HEK293 (cell line): ENCODE results near the gene MCFD2.

Experiments used
- CTCF ChIA-PET: fragments of 350-600 bp; formaldehyde crosslinking; extraction: SDS; loops from one replicate; lab custom pipeline; 2021; ENCODE audit warnings: antibody characterized with exemption; lab: Yijun Ruan, JAX
- POLR2A ChIA-PET: fragments of 300-600 bp; formaldehyde crosslinking; extraction: SDS; loops from one replicate; lab custom pipeline; 2020; ENCODE audit warnings: antibody characterized with exemption, inconsistent platforms; lab: Yijun Ruan, JAX
- H3K27ac ChIP-seq: fragments of 200-500 bp; sonication (Bioruptor generic); 2 replicates; pipeline ENCODE4 v1.5.1; 2014; ENCODE audit warnings: low read depth, low read length, control low read depth, inconsistent platforms; ENCODE audit errors: extremely low read depth
- H3K36me3 ChIP-seq, 2 experiments: fragments of 200-500 bp in 1 of 2; sonication (Bioruptor generic) in 1 of 2; 1 replicate in 1 of 2; 2 replicates in 1 of 2; pipeline ENCODE4 v1.5.1; 2014 to 2017; ENCODE audit warnings: inconsistent platforms in 2 of 2, low read length in 2 of 2; ENCODE audit not compliant: control insufficient read depth in 2 of 2, insufficient read depth in 1 of 2
- H3K4me1 ChIP-seq: fragments of 200-500 bp; sonication (Bioruptor generic); 2 replicates; pipeline ENCODE4 v1.5.1; 2014; ENCODE audit warnings: mild to moderate bottlenecking, low read length, inconsistent platforms; ENCODE audit not compliant: control insufficient read depth, insufficient read depth
- H3K4me3 ChIP-seq: 2 replicates; pipeline ENCODE4 v1.5.1; 2011; ENCODE audit warnings: low read depth, mild to moderate bottlenecking, control low read depth, low read length, moderate library complexity
- H3K9me3 ChIP-seq: fragments of 200-500 bp; sonication (Bioruptor generic); 2 replicates; pipeline ENCODE4 v1.5.1; 2014; ENCODE audit warnings: low read depth, low read length, inconsistent platforms; ENCODE audit not compliant: control insufficient read depth, insufficient read depth
- CTCF ChIP-seq: fragments of 450-650 bp; formaldehyde crosslinking; IDR thresholded peaks from 2 replicates; pipeline ENCODE4 v1.5.1; 2016; ENCODE audit warnings: missing biosample characterization, missing genetic modification characterization
- FEZF1 ChIP-seq: fragments of 450-650 bp; formaldehyde crosslinking; IDR thresholded peaks from 2 replicates; pipeline ENCODE4 v1.5.1; 2016; ENCODE audit warnings: missing biosample characterization, missing genetic modification characterization
- INSM2 ChIP-seq: fragments of 450-650 bp; formaldehyde crosslinking; IDR thresholded peaks from 2 replicates; pipeline ENCODE4 v1.5.1; 2016; ENCODE audit warnings: missing biosample characterization, missing genetic modification characterization
- KLF17 ChIP-seq: fragments of 450-650 bp; formaldehyde crosslinking; IDR thresholded peaks from 2 replicates; pipeline ENCODE4 v1.5.1; 2016; ENCODE audit warnings: missing biosample characterization, missing genetic modification characterization
- MZF1 ChIP-seq: fragments of 450-650 bp; formaldehyde crosslinking; IDR thresholded peaks from 2 replicates; pipeline ENCODE4 v1.5.1; 2017; ENCODE audit warnings: missing biosample characterization, missing genetic modification characterization, borderline replicate concordance
- PATZ1 ChIP-seq: fragments of 450-650 bp; formaldehyde crosslinking; IDR thresholded peaks from 2 replicates; pipeline ENCODE4 v1.5.1; 2016; ENCODE audit warnings: missing biosample characterization, missing genetic modification characterization
- ZBTB10 ChIP-seq: fragments of 450-650 bp; formaldehyde crosslinking; IDR thresholded peaks from 2 replicates; pipeline ENCODE4 v1.5.1; 2016; ENCODE audit warnings: missing biosample characterization, missing genetic modification characterization
- ZBTB7A ChIP-seq: fragments of 450-650 bp; formaldehyde crosslinking; IDR thresholded peaks from 2 replicates; pipeline ENCODE4 v1.5.1; 2016; ENCODE audit warnings: low read depth, missing biosample characterization, missing genetic modification characterization
- ZNF148 ChIP-seq: fragments of 450-650 bp; formaldehyde crosslinking; IDR thresholded peaks from 2 replicates; pipeline ENCODE4 v1.5.0; 2017; ENCODE audit warnings: missing biosample characterization, missing genetic modification characterization, borderline replicate concordance
- ZNF175 ChIP-seq: fragments of 450-650 bp; formaldehyde crosslinking; IDR thresholded peaks from 2 replicates; pipeline ENCODE4 v1.5.1; 2016; ENCODE audit warnings: missing biosample characterization, missing genetic modification characterization
- ZNF202 ChIP-seq: fragments of 450-650 bp; formaldehyde crosslinking; IDR thresholded peaks from 2 replicates; pipeline ENCODE4 v1.5.1; 2016; ENCODE audit warnings: missing biosample characterization, missing genetic modification characterization, borderline replicate concordance
- ZNF211 ChIP-seq: fragments of 450-650 bp; formaldehyde crosslinking; IDR thresholded peaks from 2 replicates; pipeline ENCODE4 v1.5.1; 2016; ENCODE audit warnings: low read depth, missing biosample characterization, missing genetic modification characterization
- ZNF223 ChIP-seq: fragments of 450-650 bp; formaldehyde crosslinking; IDR thresholded peaks from 2 replicates; pipeline ENCODE4 v1.5.1; 2016; ENCODE audit warnings: missing biosample characterization, missing genetic modification characterization
- ZNF24 ChIP-seq: fragments of 450-650 bp; formaldehyde crosslinking; IDR thresholded peaks from 2 replicates; pipeline ENCODE4 v1.5.1; 2016; ENCODE audit warnings: missing biosample characterization, missing genetic modification characterization
- ZNF341 ChIP-seq: fragments of 450-650 bp; formaldehyde crosslinking; IDR thresholded peaks from 2 replicates; pipeline ENCODE4; 2016; ENCODE audit warnings: low read depth, missing biosample characterization, missing genetic modification characterization
- ZNF404 ChIP-seq: fragments of 450-650 bp; formaldehyde crosslinking; IDR thresholded peaks from 2 replicates; pipeline ENCODE4 v1.5.1; 2017; ENCODE audit warnings: missing biosample characterization, missing genetic modification characterization
- ZNF416 ChIP-seq: fragments of 450-650 bp; formaldehyde crosslinking; IDR thresholded peaks from 2 replicates; pipeline ENCODE4 v1.5.1; 2016; ENCODE audit warnings: missing biosample characterization, missing genetic modification characterization
- ZNF473 ChIP-seq: fragments of 450-650 bp; formaldehyde crosslinking; IDR thresholded peaks from 2 replicates; pipeline ENCODE4 v1.5.1; 2017; ENCODE audit warnings: missing biosample characterization, missing genetic modification characterization
- ZNF510 ChIP-seq: fragments of 450-650 bp; formaldehyde crosslinking; IDR thresholded peaks from 2 replicates; pipeline ENCODE4 v1.5.1; 2018; ENCODE audit warnings: mild to moderate bottlenecking, missing genetic modification characterization, missing biosample characterization; ENCODE audit not compliant: insufficient replicate concordance
- ZNF621 ChIP-seq: fragments of 450-650 bp; formaldehyde crosslinking; IDR thresholded peaks from 2 replicates; pipeline ENCODE4 v1.5.1; 2017; ENCODE audit warnings: missing biosample characterization, missing genetic modification characterization
- ZNF626 ChIP-seq: fragments of 450-650 bp; sonication (Bioruptor Pico); formaldehyde crosslinking; IDR thresholded peaks from 2 replicates; pipeline ENCODE4 v1.5.1; 2018; ENCODE audit warnings: missing biosample characterization, missing genetic modification characterization, inconsistent platforms
- ZNF664 ChIP-seq: fragments of 450-650 bp; formaldehyde crosslinking; IDR thresholded peaks from 2 replicates; pipeline ENCODE4 v1.5.1; 2016; ENCODE audit warnings: missing biosample characterization, missing genetic modification characterization
- ZNF707 ChIP-seq: fragments of 450-650 bp; formaldehyde crosslinking; IDR thresholded peaks from 2 replicates; pipeline ENCODE4 v1.5.1; 2016; ENCODE audit warnings: missing biosample characterization, missing genetic modification characterization
- ZNF830 ChIP-seq: fragments of 450-650 bp; IDR thresholded peaks from 2 replicates; pipeline ENCODE4 v1.5.0; 2018; ENCODE audit warnings: missing biosample characterization, missing genetic modification characterization, low read depth, mild to moderate bottlenecking, moderate library complexity

Gene MCFD2

GRCh38 chr2:46852598-46852997 is 63.0 kb downstream of the MCFD2 start:
- Histone ChIP-seq H3K9me3 (no peaks in the 10 kb centered on the region), H3K36me3 (no peaks in the 10 kb centered on the region), H3K4me1 (peaks cover 15% of the 10 kb centered on the region), H3K4me3 (no peak overlapping the region), H3K27ac (no peak overlapping the region)
- CTCF ChIA-PET: no interaction called here
- TF ChIP-seq CTCF (tag by site-specific recombination): no peak
- TF ChIP-seq ZNF510: no peak
- TF ChIP-seq ZNF202 (tag by site-specific recombination): no peak
- TF ChIP-seq ZNF148 (tag by site-specific recombination): no peak
- no peak for TF ChIP-seq ZBTB10
- no peak for TF ChIP-seq ZNF473 (tag by site-specific recombination)
- TF ChIP-seq ZNF341 (tag by site-specific recombination): no peak
- no peak for TF ChIP-seq INSM2 (tag by site-specific recombination)
- TF ChIP-seq ZNF626 (tag by site-specific recombination): no peak
- TF ChIP-seq PATZ1 (tag by site-specific recombination): no peak
- no peak for TF ChIP-seq ZNF621 (tag by site-specific recombination)
- no peak for TF ChIP-seq ZNF24 (tag by site-specific recombination)
- TF ChIP-seq ZNF830 (tag by site-specific recombination): no peak
- TF ChIP-seq ZNF707: no peak
- TF ChIP-seq FEZF1 (tag by site-specific recombination): no peak
- POLR2A ChIA-PET: no interaction called here

GRCh38 chr2:46852124-46852523 is 63.5 kb downstream of the MCFD2 start:
- POLR2A ChIA-PET: no interaction called here
- no peaks in the 10 kb centered on the region for H3K36me3 ChIP-seq
- TF ChIP-seq FEZF1 (tag by site-specific recombination) (no peak), KLF17 (tag by site-specific recombination) (no peak), MZF1 (tag by site-specific recombination) (no peak), ZNF664 (no peak), ZBTB7A (tag by site-specific recombination) (no peak), ZNF175 (no peak), ZNF416 (tag by site-specific recombination) (no peak), ZNF223 (tag by site-specific recombination) (no peak), ZNF211 (no peak), ZNF404 (tag by site-specific recombination) (no peak)

More at GRCh38 chr2:46852124-46852523, 63.5 kb downstream of the MCFD2 start:
- Histone ChIP-seq H3K27ac (no peak overlapping the region), H3K4me1 (peaks cover 20% of the 10 kb centered on the region), H3K4me3 (no peak overlapping the region), H3K9me3 (no peaks in the 10 kb centered on the region)
- CTCF ChIA-PET: no interaction called here
